ENCODE measurements around the gene CCDC85A.

- no peak for TF ChIP-seq POLR2AphosphoS5 (IDR thresholded peaks at IDR 0.05)
- TF ChIP-seq CTCF (IDR thresholded peaks at IDR 0.05 in 8 of 11, conservative IDR thresholded peaks at IDR 0.05 in 3 of 11): no peak
- no peak for TF ChIP-seq POLR2A (IDR thresholded peaks at IDR 0.05)
Measured at GRCh38 chr2:56227811-56228210, 44.0 kb downstream of the CCDC85A start.

Measured in spleen (tissue), 7 donors.